Measurements from ENCODE around the gene ADGRL3.

GRCh38 chr4:61872983-61873382 lies 672.9 kb downstream of the ADGRL3 start:
- TF ChIP-seq POLR2A (IDR thresholded peaks at IDR 0.05) (no peak), CTCF (IDR thresholded peaks at IDR 0.05) (no peak), POLR2AphosphoS5 (IDR thresholded peaks at IDR 0.05) (no peak)

Measured in transverse colon (tissue), 4 donors.